A673 (cell line): ENCODE data around the gene SRMS. TPM values are rescaled to one million over a fixed set of nuclear protein-coding genes. Genes with fewer than 3 reads are reported as not detected.

Experiments used
- BruUV-seq: library from RNA; stranded (reverse); fragments of 400-500 nt; replicated peaks from 2 replicates; lab custom pipeline; 2021; lab: Mats Ljungman, UMichigan
- CTCF ChIA-PET: fragments of 300-600 bp; sonication (Branson Sonifier 250); formaldehyde crosslinking; loops from one replicate; lab custom pipeline; 2022; ENCODE audit warnings: antibody characterized with exemption; lab: Charles Lee
- POLR2A ChIA-PET: fragments of 300-600 bp; sonication (Branson Sonifier 250); formaldehyde crosslinking; loops from one replicate; lab custom pipeline; 2022; ENCODE audit warnings: antibody characterized with exemption; ENCODE audit not compliant: low non-redundant PET; lab: Charles Lee
- DNase-seq: peaks from one replicate; pipeline ENCODE4 v3.0.0-alpha.2; 2015; ENCODE audit warnings: low spot score
- H3K27ac ChIP-seq: fragments of 200-600 bp; sonication (generic); 2 replicates; pipeline ENCODE4 v1.5.1; 2016; ENCODE audit warnings: mixed run types, low read depth, mild to moderate bottlenecking, mixed read lengths, antibody characterized with exemption, low read length; ENCODE audit not compliant: poor library complexity, severe bottlenecking
- H3K27me3 ChIP-seq: fragments of 200-600 bp; sonication (generic); replicated peaks from 2 replicates; pipeline ENCODE4 v1.6.1; 2017; ENCODE audit warnings: mixed run types, low read depth, mild to moderate bottlenecking, mixed read lengths, antibody characterized with exemption, low read length; ENCODE audit not compliant: insufficient read depth, poor library complexity
- H3K36me3 ChIP-seq: fragments of 200-600 bp; sonication (generic); 2 replicates; pipeline ENCODE4 v1.6.1; 2016; ENCODE audit warnings: mixed run types, mild to moderate bottlenecking, mixed read lengths, antibody characterized with exemption, low read length; ENCODE audit not compliant: insufficient read depth, poor library complexity, severe bottlenecking
- H3K4me1 ChIP-seq: fragments of 200-600 bp; sonication (generic); 2 replicates; pipeline ENCODE4 v1.6.1; 2017; ENCODE audit warnings: mixed run types, mild to moderate bottlenecking, mixed read lengths, antibody characterized with exemption, low read length; ENCODE audit not compliant: insufficient read depth, poor library complexity, severe bottlenecking
- H3K4me3 ChIP-seq: fragments of 200-600 bp; sonication (generic); 2 replicates; pipeline ENCODE4 v1.5.1; 2016; ENCODE audit warnings: low read depth, mixed run types, mild to moderate bottlenecking, mixed read lengths, low read length; ENCODE audit not compliant: poor library complexity, severe bottlenecking
- H3K9me3 ChIP-seq: fragments of 200-600 bp; sonication (generic); 2 replicates; pipeline ENCODE4 v1.6.1; 2016; ENCODE audit warnings: mixed run types, low read depth, mild to moderate bottlenecking, mixed read lengths, antibody characterized with exemption, low read length; ENCODE audit not compliant: poor library complexity, severe bottlenecking
- CTCF ChIP-seq: fragments of 300-800, 200-600 bp; sonication (generic); conservative IDR thresholded peaks from 2 replicates; pipeline ENCODE4 v1.5.1; 2017; ENCODE audit warnings: low read depth, mild to moderate bottlenecking, antibody characterized with exemption, low read length, moderate library complexity, mixed read lengths
- EZH2 ChIP-seq: fragments of 200-600 bp; sonication (generic); IDR thresholded peaks from 2 replicates; pipeline ENCODE4 v1.6.1; 2017; ENCODE audit warnings: borderline replicate concordance, low read depth, mild to moderate bottlenecking, mixed read lengths, antibody characterized with exemption, low read length; ENCODE audit not compliant: poor library complexity, severe bottlenecking
- intact Hi-C: fragments of 100-400 bp; cut with micrococcal nuclease; formaldehyde crosslinking; loops from one replicate; pipeline ENCODE4 v1.10.0; 2022; ENCODE audit not compliant: unreplicated experiment
- total RNA-seq: library from RNA; stranded (reverse); gene quantifications from 2 replicates; pipeline ENCODE4 v1.2.3, GENCODE V29; 2021

Gene SRMS
- total RNA-seq, 1 experiment from 2014 or later = not detected

- POLR2A ChIA-PET = no interaction called here
- TF ChIP-seq CTCF (no peak), EZH2 (no peak)
- no peaks in the 10 kb centered on the region for H3K36me3 ChIP-seq
- intact Hi-C loops = no loop called here
- peaks cover 48% of the 10 kb centered on the region for H3K27me3 ChIP-seq
- peaks cover 11% of the 10 kb centered on the region for H3K4me1 ChIP-seq
- no peak for DNase-seq
- no TSS peak for BruUV-seq
- no peaks in the 10 kb centered on the region for H3K9me3 ChIP-seq
- no peak overlapping the region for H3K4me3 ChIP-seq
- no peak overlapping the region for H3K27ac ChIP-seq
- CTCF ChIA-PET = no interaction called here
Observed at GRCh38 chr20:63549019-63549418, 1.5 kb upstream of the SRMS start.

DNA sequence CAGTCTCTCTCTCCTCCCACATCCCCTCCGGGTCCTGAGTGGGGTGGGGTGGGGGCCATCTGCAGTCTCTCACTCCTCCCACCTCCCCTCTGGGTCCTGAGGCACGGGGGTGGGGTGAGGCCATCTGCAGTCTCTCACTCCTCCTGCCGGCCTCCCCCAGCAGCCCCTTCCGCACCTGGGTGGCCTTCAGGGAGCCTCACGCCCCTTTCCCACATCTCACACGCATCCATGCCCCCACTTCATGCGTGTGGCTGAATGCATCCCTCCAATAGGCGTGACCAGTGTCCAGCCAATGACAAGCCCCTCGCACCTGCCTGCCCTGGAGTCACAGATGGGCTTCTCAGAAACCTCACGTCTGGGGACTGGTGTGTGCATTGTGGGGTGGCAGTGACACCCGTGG lies 993 bp upstream of the SRMS start:
- no peak for DNase-seq
- Histone ChIP-seq H3K27me3 (peaks cover 48% of the 10 kb centered on the region), H3K4me3 (no peak overlapping the region), H3K9me3 (no peaks in the 10 kb centered on the region), H3K4me1 (peaks cover 6% of the 10 kb centered on the region), H3K27ac (no peak overlapping the region), H3K36me3 (no peaks in the 10 kb centered on the region)
- ChIA-PET CTCF (no interaction called here), POLR2A (no interaction called here)
- TF ChIP-seq CTCF (no peak), EZH2 (no peak)
- BruUV-seq = no TSS peak
- intact Hi-C loops = no loop called here

DNA sequence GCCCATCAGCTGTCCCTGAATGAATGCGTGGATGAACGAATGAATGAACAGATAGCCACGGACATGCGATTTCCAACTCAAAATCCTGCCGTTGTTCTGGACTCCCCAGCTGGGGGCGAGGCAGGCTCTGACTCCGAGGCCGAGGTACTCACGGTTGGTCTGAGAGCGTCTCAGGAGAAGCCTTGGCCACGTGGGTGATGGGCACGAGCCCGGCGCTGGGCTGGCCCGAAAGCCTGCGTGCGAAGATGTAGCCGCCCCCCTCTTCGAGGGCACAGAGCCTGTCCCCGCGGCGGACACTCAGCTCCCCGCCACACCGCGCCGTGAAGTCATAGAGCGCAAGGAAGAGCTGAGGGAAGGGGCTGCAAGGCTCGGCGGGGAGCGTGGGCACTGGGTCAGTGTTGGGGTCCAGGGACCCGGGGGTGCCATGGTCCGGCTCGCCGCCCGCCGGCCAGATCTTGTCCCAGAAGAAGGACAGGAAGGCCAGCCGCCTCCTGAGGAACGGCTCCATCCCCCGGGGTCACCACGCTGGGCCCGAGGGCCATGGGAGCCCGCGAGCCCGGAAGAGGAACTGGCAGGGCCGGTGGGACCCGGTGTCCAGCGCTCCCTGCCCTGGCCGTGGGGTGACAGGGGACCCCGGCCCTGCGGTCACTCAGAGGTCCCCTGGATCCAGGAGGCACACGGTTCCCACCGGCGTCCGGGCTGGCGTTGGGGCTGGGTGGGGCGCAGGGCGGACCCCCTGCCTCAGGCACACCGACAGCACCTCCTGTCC lies 409 bp downstream of the SRMS start:
- intact Hi-C loops = no loop called here
- H3K36me3 ChIP-seq = no peaks in the 10 kb centered on the region
- no TSS peak for BruUV-seq
- H3K4me3 ChIP-seq = no peak overlapping the region
- CTCF ChIA-PET = no interaction called here
- H3K4me1 ChIP-seq = no peaks in the 10 kb centered on the region
- peak; percentile 51 for TF ChIP-seq EZH2
- TF ChIP-seq CTCF = no peak
- POLR2A ChIA-PET = no interaction called here
- no peaks in the 10 kb centered on the region for H3K9me3 ChIP-seq
- H3K27me3 ChIP-seq = peaks cover 48% of the 10 kb centered on the region
- no peak for DNase-seq
- H3K27ac ChIP-seq = no peak overlapping the region
